GM19035 (cell line): ENCODE results near the gene C1orf210.

Experiments
- ATAC-seq: cut with Tn5 transposase; IDR thresholded peaks from one replicate; pipeline ENCODE4 v1.9.1; 2021; ENCODE audit not compliant: unreplicated experiment

Gene C1orf210

DNA sequence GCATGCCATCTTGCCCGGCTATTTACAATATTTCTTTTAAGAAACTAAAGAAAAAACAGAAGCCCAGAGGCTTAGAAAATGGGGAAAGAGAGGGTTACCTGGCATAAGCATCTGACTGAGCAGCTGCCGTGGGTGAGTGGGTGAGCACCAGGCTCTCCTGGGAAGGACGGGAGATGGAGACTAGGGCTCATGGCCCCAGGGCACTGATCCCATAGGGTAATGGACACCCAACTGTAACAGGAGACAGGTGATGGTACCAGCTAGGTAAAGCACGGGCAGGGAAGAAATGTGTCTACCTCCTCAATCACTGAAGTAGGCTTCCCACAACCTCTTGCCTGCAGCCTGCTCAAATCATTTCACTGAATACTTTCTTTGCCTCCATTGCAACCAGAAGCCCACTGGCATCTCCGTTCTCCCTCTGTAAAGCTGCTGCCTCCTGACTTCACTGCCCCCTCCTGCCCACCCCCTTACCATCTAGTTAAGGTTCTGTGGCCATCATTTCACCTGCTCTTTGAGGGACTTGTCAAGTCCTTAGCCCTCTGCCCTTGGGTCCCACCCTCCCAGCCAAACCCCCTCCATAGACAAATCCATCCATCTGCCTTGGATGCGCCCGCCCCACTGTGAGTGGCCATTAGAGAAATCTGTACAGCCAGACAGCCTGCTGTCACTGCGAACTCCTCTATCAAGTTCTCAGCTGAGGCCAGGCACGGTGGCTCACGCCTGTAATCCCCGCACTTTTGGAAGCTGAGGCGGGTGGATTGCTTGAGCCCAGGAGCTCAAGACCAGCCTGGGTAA is 9.4 kb downstream of the C1orf210 start:
- ATAC-seq: no peak

DNA sequence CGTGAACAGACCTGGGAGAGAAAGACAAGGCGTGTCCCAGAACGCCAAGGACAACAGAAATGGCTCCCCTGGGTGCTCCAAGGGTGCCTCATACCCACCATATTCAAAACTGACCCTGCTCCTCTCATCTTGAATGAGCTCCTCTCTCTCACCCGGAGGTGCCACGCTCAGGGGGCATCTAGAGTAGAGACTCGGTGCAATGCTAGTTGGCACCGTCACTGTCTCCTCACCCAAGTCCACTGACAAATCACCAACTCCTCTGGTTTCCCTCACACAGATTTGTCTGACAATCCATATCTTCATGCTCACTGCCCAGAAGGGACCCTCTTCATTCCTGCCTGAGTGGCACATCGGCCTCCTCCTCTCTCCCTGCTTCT is 10.6 kb downstream of the C1orf210 start:
- no peak for ATAC-seq

DNA sequence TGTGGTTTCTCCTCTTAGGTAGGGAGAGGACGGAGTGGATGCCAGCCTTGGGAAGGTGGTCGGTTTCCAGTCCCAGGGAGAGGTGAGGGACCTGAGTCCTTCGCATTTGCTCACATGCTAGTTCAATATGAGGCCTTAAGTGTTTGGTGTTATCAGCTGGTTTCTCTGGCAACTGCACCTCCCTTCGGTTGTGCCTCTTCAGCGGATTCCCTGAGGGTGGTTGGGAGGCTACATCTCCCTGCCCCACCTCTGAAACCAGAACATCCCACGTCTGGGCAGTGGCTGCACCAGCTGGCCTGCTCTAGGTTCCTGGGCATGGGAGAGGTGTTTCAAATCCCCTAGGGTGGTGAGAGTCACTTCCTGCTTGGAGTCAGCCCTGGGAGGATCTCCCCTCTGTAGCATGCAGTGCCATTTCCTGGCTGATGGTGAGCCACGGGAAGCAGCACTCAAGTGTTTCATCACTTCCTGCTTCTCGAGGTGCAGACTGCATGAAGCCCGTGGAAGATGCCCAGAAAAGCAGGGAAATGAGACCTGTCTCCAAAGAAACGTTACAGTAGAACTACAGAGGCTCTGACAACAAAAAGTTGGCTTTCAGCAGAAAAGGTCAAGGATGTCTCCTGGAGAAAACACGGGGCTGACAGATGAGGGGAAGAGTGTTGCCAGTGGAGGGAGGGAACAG is 11.1 kb downstream of the C1orf210 start:
- no peak for ATAC-seq

DNA sequence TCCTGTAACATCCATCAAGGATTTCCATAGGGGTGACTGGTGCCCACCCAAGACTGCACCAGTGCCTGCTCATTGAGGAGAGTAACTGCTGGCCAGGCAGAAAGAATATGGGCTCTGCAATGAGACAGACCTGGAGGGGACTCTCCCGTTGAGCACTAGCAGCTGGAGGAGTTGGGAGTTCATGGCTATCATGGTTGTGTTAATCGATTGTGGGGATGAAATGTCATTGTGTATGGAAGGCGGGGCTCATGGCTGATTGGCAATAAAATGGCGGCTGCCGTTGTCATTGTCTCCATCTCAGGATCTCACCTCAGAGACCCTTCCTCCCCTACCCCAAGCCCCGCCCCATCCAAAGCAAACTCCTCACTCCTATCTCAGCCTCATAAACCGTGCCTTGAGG is 11.7 kb downstream of the C1orf210 start:
- ATAC-seq: no peak

DNA sequence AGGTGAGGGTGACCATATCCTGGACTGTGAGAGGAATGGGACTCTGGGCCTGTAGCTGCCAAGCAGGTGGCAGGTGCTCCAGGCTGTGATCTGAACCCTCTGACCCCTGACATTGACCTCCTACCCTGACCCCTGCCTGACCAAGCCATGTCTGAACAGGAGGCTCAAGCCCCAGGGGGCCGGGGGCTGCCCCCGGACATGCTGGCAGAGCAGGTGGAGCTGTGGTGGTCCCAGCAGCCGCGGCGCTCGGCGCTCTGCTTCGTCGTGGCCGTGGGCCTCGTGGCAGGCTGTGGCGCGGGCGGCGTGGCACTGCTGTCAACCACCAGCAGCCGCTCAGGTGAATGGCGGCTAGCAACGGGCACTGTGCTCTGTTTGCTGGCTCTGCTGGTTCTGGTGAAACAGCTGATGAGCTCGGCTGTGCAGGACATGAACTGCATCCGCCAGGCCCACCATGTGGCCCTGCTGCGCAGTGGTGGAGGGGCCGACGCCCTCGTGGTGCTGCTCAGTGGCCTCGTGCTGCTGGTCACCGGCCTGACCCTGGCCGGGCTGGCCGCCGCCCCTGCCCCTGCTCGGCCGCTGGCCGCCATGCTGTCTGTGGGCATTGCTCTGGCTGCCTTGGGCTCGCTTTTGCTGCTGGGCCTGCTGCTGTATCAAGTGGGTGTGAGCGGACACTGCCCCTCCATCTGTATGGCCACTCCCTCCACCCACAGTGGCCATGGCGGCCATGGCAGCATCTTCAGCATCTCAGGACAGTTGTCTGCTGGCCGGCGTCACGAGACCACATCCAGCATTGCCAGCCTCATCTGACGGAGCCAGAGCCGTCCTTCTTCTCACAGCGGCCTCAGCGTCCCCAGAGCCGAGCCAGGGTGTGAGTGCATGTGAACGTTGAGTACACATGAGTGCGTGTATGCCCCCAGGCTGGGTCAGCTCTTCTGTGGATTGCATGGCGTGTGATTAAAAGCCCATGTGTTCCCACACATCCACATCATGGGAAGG is 12.5 kb downstream of the C1orf210 start:
- ATAC-seq: no peak

DNA sequence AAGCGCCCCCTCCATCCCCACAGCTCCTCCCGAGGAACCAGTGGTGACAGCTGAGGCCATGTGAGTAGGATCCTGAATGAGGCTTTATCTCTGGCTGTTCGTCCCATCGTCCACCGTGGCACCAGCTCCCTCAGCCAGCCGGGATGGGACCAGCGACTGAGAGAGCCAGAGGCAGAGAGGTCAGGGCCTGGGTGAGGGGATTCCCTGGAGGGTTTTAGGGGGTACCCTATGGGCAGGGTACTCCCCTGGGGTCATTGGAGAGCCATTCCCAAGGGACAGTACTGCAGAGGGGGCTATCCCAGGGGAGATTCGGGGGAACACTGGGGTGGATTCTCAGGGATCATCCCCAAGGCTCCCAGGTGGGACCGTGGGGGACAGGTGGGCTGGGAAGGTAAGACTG is 13.2 kb downstream of the C1orf210 start:
- ATAC-seq: no peak

DNA sequence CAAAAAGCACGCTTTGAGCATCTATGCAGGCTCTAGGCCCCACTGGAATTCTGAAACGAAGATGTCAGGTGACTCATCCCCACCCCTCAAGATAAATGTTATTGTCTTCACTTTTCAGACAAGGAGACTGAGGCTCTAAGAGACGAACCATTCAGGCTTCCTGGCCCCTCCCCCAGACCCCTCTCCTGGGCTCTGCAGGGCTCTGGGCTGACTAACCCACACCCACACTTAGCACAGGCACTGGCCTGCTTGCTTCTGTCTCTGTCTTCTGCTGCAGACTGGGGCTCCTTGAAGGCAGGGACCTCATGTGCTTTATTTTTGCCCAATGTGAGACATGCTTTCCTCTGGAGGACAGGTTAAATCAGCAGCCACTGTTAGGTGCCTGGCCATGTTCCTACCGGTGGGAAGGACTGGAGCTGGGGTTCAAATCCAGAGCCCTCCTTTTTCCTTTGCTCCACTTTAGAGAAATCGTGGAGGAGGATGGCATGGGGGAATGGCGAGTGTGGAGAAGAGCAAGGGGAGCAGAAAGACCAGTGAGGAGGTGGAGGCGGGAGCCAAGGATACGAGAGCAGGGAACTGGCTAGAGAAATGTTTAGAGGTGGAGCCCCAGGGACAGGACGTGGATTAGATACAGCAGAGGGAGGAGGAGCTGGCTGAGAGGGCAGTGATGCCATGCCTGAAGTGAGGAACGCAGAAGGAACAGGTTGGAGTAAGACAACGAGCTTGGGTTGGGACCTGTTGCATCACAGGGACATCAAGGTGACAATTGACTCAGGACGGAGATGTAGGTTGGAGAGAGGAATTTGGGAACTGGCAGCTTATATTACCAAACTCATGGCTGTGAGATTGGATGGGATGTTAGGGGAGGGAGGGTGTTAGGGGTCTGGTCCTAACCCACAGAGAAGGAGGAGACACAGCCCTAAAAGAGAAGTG is 13.9 kb downstream of the C1orf210 start:
- no peak for ATAC-seq

DNA sequence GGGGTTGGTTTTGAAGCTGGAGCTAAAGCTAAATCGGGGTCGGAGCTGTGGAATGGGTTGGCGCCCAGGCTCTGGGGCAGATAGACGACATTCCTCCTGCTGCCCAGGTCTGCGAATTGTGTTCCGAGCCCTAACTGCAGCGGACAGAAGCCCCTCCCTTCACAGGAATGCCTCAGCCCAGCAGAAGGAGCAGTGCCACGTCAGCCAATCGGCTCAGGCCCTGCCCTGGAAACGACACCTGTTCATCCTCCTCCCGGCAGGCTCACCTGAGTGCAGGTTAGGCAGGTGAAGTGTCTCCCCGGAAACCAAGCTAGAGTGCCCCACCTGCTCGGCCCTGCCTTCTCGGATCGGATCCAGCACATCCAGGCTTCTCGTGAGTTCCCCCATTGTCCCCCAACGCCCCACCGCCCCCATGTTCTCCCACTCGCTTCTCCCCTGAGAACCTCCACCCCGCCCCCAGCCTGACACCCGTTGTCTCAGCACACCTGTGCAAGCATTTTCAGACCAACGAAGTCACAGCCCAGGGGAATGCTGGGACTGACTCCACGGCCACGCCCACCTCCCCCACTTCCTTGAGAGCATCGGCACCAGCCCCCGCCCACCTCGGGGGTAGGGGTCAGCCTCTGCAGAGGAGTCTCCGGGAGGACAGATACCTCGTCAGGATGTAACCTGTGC is 14.8 kb downstream of the C1orf210 start:
- ATAC-seq: no peak

DNA sequence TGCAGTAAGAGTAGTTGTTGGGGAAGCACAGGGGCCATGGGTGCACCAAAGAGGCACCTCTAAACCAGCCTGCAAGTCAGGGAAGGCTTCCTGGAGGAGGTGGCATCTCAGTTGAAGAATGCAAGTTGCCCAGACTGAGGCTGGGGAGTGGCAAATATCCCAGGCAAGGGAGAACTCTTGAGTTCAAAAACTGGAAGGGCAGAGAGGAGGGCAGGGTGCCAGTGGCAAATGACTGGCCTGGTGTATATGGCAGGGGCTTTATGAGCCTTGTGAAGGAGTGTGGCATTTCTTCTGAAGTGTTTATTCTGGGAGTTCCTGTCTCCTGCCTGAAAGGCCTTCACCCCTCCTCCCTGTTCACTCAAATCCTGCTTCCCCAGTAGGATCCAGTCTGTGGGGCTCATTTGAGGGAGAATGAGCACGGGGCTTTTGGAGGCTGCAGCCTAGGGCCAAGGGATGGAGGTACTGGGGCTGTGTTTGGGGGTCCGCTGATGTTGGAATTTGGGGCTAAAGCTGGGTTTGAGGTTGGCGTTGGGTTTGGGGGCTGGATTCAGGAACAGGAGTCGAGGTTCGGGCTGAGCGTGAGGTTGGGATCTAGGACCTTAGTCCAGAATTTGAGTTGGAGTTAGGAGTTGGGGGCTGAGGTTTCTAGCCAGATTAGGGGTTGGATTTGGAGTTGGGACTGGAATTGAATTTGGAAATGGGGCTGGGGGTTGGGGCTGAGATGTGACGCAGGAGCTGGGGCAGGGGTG is 15.6 kb downstream of the C1orf210 start, which contains the start of gene TMEM125:
Gene TMEM125, plus strand, starts transcription at position 357 of the 749 bp plus-strand sequence. CDS start 2,740 bp downstream, outside the sequence.
- ATAC-seq: no peak

DNA sequence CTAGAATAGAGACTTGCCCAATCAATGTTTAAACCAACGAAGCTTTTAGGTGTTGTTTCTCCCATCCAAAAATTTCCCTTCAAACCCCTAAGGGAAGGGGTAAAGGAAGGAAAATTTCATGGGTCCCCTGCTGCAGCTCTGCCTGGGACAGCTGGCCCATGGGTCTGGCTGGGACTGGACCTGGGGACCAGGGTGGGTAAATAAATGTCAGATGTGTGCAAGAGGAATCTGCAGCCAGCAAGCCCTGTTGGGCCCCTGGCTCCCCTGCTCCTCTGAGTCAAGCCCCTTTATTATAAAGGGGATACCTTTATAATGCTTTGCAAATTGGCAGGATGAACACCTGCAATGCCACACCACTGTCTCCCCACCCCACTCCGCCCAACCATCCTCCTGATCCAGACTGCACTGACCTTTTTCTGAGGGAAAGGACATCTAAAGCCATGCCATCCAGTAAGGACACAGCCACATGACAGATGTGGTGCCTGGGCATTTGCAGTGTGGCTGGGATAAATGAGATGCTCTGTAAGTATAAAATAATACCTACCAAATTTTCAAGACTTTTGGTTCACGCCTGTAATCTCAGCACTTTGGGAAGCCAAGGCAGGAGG is 17.5 kb downstream of the C1orf210 start:
- no peak for ATAC-seq

DNA sequence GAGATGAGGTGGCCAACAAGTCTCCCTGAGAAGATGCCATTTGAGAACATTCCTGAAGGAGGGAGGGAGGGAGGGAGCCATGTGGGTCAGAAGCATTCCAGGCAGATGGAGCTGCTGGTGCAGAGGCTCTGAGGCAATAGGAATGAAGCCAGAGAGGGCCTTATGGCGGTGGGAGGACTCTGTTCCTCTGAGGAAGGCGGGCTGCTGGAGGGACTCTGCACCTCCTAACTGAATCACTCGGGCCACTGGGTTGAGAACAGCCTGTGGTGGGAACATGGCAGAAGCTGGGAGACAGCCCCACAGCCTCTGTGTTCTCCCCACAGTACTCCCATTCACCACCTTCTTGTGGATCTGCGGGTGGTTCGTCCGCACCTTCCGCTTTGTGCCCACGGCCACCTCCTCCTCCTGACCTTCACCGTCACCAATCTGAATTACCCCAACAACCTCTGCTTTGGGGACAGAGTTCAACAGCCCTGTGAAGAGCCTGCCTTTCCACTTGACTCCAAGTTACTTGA is 18.0 kb downstream of the C1orf210 start:
- no peak for ATAC-seq

DNA sequence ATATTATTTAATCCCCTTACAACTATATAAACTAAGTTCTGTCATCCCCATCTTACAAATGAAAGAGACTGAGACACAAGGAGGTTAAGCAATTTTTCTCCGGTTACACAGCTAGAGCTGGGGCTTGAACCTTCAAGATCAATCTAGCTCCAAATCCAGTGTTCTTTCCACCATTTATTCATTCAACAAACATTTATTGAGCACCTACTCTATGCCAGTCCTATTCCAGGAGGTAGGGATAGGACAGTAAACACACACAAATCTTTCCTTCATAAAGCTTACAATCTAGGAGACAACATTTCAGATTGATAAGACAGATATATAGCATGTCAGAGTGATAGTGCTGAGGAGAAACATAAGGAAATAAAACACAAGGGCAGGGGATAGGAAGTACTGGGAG is 18.5 kb downstream of the C1orf210 start:
- ATAC-seq: no peak

DNA sequence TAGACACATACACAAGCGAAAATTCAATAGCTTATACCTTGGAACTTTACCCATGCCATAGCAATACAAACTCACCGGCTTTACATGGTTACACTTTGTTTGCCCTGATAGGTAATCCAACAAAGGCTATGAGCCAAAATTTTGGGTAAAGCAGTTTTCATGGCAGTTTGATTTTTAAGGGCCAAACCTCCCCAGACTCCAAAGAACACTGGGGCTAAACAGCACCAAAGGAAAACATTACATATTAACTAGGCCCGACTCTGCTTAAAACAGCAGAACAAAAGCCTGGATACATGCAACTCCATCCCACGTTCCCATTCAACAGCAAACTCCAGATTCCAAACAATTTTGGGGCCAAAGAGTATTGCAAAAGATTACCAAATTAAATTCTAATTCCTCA is 19.9 kb downstream of the C1orf210 start:
- no peak for ATAC-seq

DNA sequence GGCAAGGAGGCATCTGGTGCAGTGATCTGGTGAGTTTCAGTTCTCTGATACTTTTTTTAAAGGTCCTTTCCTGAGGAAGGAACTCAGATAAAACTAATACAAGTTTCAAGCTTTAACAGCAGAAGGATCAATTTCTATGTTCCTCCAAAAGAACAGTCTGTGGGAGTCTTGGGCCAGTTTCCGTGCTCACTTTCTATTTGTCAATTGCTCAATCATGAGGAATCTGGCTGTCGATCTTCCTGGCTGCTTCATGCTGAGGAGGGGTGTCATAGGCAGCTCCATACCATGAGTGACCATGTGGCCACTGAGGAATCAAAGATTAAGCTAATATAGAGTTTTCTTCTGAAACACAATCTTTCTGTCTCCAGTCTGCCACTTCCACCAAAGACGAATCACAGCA is 27.0 kb downstream of the C1orf210 start:
- no peak for ATAC-seq

DNA sequence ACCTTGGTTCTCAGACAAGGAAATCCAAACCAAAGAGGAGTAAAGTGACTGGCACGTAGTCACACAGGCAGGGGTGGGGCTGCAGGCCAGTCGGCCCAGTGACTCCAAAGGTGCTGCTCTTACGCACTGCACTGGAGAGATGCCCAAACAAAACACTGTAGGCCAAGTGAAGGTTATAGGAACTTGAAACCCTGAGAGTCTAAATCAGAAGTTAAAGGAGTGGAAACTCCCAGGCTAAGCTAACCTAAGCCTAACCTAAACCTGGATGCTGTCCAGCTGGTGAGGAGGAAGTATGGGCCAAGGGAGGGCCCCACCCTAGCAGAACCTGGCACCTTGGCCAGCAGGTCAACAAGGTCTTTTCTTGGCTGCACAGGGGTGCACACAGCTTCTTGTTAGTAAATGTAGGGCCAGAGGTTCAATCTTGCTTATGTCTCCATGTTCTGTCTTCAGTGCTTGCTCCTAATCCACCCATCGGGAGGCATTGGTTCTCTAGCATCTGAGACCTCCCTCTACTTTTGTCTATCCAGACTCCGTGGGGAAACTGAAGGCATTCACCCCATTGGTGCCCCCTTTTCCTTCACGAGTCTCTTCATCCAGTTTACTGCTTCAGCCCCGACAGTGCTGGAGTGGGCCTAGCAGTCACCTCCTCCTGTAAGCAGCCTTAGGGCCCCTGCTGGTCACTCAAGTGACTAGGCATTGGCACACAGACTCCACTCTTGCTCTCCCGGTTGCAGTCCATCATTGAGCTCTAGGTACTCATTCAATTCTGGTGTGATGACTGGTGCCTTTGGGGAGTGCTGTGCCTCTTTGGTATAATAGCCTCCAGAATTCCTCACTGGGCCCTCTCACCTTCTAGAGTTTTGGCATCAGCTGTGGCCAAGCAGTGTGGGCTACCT is 28.5 kb downstream of the C1orf210 start:
- no peak for ATAC-seq

DNA sequence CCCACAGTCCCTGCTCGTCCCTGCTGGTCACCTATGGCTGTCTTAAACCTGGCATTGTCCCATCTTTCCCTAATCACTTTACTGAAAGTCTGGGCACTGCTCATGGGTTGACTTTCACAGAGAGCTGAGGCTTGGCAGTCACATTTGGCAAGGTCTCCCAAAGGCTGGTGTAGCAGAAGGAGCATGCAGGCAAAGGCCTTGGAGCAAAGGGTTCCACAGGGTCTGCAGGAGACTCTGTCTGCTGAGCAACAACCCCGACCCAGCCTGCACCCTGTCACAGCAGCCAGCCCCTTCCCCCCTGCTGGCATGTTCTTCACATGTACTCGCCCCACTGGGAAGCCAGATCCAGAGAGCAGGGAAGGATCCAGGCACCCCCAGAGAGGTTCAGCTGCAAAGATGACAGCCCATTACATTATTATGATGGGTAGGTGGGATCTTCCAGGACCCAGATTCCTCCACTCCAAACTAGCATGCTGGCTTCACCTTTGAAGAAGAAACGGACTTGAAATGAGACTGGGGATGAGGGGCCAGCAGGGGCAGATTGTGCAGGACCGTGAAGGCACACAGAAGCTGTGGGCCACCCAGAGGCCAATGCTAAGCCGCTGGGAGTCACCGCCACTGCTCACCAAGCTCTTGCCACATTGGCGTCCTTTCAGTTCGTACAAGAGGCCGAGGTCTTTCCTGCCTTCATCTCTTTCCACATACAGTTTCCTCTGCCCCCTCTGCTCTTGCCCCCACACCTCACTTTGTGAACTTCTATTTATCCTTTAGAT is 29.8 kb downstream of the C1orf210 start:
- no peak for ATAC-seq

DNA sequence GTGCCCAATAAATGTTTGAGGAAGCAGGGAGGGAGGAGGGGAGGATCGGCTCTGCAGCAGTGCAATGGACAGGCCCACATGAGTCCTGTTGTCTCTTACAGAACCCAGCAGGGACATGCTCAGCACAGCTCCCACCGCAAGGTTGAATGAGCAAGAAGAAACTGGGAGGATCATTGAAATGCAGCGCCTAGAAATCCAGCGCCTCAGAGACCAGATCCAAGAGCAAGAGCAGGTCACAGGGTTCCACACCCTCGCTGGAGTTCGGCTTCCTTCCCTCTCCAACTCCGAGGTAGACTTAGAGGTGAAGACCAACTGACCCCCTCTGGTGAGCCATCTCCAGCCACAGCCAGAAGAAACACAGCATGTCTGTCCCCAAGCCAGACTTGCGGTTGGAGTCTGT is 31.5 kb downstream of the C1orf210 start:
- no peak for ATAC-seq
